ENCODE results near the gene XRCC4.

Gene XRCC4

DNA sequence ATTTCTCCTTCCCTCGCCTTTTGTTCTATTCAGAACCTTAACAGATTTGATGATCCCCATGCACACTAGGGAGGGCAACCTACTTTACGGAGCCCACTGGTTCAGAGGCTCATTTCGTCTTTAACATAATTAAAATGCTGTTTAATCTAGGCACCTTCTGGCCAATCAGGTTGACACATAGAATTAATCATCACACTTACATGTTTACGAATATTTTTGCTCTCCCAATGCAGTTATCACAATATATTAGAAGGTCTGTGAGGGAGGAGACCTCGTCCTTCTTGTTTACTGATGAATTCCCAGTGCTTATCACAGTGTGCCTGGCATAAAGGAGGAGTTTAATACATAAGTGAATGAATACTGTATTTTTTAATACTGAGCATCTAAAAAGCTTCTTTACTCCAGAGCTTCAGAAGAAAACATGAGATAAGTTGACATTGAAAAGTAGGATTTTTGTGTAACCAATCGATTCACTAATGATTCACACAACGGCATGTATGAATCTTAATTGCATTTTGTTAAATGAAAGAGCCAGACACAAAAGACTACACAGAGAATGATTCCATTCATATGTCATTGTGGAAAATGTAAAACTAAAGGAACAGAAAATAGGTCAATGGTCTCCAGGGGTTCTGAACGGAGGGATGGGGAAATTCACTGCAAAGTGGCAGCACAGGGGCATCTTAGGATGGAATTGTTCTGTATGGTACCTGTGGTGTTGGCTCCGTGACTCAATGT lies 315.6 kb downstream of the XRCC4 start:
- no peak for DNase-seq (ENCODE audit: low read depth)

DNA sequence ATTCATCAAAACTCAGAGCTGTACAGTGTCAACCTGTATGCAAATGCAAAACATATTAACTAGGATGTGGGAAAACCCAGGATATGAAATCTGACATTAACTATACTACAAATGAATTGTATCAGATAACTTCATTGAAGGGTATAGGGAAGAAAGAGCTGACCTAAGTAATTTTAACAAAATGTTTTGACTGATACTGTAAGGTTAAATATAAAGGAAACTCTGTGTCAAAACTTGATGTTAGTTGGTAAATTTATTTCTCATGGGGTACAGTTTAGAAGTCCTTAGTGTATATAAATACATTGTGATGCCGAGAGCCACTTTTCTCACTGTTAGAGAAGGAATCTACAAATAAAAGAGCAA lies 316.1 kb downstream of the XRCC4 start:
- DNase-seq (ENCODE audit: low read depth): no peak

DNA sequence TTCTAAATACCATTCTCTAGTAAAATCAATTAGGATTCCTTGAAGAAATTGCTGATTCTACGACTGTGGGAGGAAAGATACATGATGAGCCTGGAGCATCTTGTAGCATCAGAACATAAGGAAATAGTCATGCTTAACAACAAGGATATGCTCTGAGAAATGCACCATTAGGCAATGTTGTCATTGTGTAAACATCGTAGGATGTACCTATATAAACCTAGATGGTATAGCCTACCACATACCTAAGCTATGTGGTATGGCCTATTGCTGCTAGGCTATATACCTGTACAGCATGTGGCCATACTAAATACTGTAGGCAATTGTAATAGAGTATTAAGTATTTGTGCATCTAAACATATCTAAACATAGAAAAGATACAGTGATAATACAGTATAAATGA lies 316.8 kb downstream of the XRCC4 start:
- DNase-seq (ENCODE audit: low read depth): no peak

DNA sequence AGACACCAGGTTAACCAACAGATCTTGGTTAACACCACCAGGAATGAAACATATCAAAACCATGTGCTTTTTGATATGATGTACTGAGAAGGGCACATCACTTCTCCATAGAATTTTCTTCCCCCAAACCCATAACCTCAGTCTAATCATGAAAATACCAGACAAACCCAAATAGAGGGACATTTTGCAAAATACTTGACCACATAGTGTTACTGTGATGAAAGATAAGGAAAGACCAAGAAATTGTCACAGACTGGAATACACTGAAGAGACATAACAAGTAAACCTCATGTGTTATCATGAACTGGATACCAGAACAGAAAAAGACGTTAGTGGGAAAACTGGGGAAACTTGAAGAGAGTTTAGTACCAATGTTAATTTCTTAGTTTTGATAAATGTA lies 319.3 kb downstream of the XRCC4 start:
- no peak for DNase-seq (ENCODE audit: low read depth)

DNA sequence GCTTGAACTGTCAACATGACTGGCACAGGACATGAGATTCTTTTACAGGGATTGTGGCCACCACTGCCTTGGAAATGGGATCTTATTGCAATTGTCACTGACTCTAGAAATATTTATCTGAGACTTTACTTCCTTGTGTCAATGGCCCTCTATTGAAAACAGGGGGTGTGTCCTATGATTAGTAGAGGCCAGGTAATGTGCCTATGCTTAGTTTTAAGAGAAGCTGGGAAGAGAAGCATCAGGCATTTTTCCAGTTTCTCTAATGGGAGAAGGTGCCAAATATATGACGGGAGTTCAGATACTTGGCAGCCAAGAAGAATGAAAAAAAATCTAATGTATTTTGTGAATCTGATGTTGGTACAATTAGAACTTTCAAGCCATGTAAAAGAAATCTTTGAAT lies 320.3 kb downstream of the XRCC4 start:
- no peak for DNase-seq (ENCODE audit: low read depth)

DNA sequence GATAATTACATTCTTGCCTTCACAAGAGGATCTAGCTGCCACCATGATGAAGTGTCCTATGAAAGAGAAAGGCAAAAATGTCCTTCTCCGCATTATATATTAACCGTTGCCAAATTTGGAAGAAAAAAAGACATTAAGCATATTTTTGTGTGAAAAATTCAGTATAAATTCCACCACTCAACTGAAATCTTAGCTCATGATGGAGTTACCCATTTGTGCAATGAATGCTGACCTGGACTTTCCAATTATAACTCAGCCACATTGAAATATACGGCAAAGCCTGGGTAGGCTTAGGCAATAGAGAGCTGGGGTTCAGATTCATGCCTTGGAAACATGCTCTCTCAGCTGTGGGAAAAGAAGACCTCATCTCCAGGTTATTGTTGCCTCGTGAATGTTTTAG lies 322.9 kb downstream of the XRCC4 start:
- no peak for DNase-seq (ENCODE audit: low read depth)

DNA sequence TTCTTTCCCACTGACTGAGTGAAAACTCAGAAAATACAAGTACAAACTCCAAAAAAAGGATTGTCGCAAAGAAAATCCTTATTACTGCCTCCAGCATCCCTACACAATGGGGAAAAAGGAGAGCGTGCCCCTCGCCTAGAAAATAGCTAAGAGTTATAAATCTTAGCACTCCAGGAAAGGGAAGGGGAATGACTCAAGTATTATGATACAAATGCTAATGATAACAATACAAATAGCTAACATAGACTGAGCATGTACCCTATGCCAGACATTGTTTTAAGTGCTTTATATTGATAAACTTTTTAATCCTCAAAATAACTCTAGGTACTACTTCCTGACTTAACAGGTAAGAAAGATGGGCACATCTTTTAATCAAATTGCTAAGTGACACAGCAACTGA lies 323.4 kb downstream of the XRCC4 start:
- DNase-seq (ENCODE audit: low read depth): no peak

DNA sequence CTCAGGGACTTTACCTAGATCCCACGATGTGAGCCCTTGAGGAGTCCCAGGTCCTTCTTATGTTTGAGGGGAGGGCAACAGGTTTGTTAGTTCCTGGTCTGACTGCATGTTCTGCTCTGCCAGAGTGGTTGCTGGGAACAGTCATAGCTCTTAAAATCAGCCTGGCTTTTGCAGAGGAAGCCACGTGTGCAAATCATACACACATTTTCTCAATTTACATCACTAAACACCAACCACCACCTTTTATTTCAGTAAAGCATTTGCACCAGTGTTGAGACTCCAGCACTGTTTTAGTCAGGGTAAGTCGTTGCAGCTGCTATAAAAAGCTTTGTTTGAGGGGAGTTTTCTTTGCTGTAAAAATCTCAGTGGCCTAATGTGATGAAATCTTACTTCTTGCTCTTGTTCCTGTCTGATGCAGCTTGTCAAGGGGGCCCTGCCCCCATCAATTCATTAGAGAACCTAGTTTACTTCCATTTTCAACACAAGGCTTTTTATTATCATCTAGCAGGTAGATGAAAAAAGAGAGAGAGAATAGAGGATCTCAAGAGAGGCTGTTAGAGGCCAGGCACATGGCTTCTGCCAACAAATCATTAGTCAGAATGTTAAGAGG lies 323.9 kb downstream of the XRCC4 start:
- no peak for DNase-seq (ENCODE audit: low read depth)

DNA sequence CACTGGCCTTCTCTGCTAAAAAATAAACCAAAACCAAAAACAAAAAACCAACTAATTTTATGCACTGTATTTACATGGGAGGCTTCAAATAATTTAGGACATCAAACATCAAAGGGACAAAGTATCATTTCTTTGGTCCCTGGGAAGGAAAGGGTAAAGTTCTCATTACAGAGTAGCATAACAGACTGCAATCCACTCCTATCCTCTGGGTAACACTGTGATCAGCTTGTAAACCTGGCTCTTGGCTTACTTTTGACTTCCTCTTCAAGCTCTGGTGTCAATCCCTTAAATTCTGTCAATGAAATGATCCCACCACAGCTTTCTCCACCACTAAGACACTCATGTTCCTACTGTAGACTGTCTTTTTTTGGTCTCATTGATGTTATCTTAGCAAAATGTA lies 324.4 kb downstream of the XRCC4 start:
- no peak for DNase-seq (ENCODE audit: low read depth)

All from non-pigmented ciliary epithelial cell (primary cell).